Activated CD8-positive, alpha-beta T cell treated with anti-CD3 and anti-CD28 coated beads, Interleukin-2, amount 10 ng/mL, durations not matched to agents 7 days and 5 days (primary cell): Measurements from ENCODE around the gene DTD1. TPM values are rescaled to one million over a fixed set of nuclear protein-coding genes. Genes with fewer than 3 reads are reported as not detected.

Source experiments
- ATAC-seq: fragments of 150-1000 bp; cut with Tn5 transposase; one replicate; pipeline ENCODE4 v1.10.0; 2021; ENCODE audit warnings: moderate library complexity
- CTCF ChIA-PET: fragments of 350-600 bp; sonication (Branson Sonifier 250); formaldehyde crosslinking; loops from one replicate; lab custom pipeline; 2021; ENCODE audit warnings: antibody characterized with exemption; lab: Charles Lee
- POLR2A ChIA-PET: fragments of 350-600 bp; sonication (Branson Sonifier 250); formaldehyde crosslinking; loops from one replicate; lab custom pipeline; 2021; ENCODE audit warnings: antibody characterized with exemption; lab: Charles Lee
- DNase-seq: peaks from one replicate; pipeline ENCODE4 v3.0.0-alpha.2; 2020
- H3K27ac Mint-ChIP-seq: one replicate; pipeline ENCODE4 v1.8.0; 2021; ENCODE audit warnings: mild to moderate bottlenecking, mixed read lengths
- H3K27me3 Mint-ChIP-seq: one replicate; pipeline ENCODE4 v1.8.0; 2021; ENCODE audit warnings: low read depth, mixed read lengths
- H3K36me3 Mint-ChIP-seq: one replicate; pipeline ENCODE4 v1.8.0; 2021; ENCODE audit warnings: low read depth, mixed read lengths
- H3K4me1 Mint-ChIP-seq: one replicate; pipeline ENCODE4 v1.8.0; 2021; ENCODE audit warnings: low read depth, mixed read lengths
- H3K4me3 Mint-ChIP-seq: one replicate; pipeline ENCODE4 v1.8.0; 2021; ENCODE audit warnings: mild to moderate bottlenecking, mixed read lengths
- H3K9me3 Mint-ChIP-seq: one replicate; pipeline ENCODE4 v1.8.0; 2022; ENCODE audit warnings: mixed read lengths; ENCODE audit not compliant: insufficient read depth
- total RNA-seq, 2 experiments: library from RNA; stranded (reverse); gene quantifications; one replicate each; pipeline ENCODE4 v1.2.3, GENCODE V29; 2021

DTD1 gene
- total RNA-seq, 2 experiments from 2014 or later: 25.9 to 28.5 TPM

GRCh38 chr20:18790787-18791186 is 202.9 kb downstream of the DTD1 start:
- H3K27ac Mint-ChIP-seq: no peak overlapping the region
- DNase-seq (no peak), ATAC-seq (no peak)
- peaks cover 9% of the 10 kb centered on the region for H3K27me3 Mint-ChIP-seq
- peaks cover 2% of the 10 kb centered on the region for H3K36me3 Mint-ChIP-seq
- ChIA-PET CTCF (interaction anchor here (0.6 kb wide), 1 partner anchor 22 kb away, joined by 3 read pairs; no protein-coding TSS in a partner anchor), POLR2A (no interaction called here)
- no peaks in the 10 kb centered on the region for H3K9me3 Mint-ChIP-seq
- H3K4me3 Mint-ChIP-seq: no peak overlapping the region
- H3K4me1 Mint-ChIP-seq: peaks cover 10% of the 10 kb centered on the region

- H3K27me3 Mint-ChIP-seq: peaks cover 7% of the 10 kb centered on the region
- CTCF ChIA-PET: interaction anchor here (2.0 kb wide), 1 partner anchor 162 kb away, joined by 6 read pairs; no protein-coding TSS in a partner anchor
- peak overlapping the region; percentile 94 for H3K4me3 Mint-ChIP-seq
- H3K36me3 Mint-ChIP-seq: peaks cover 2% of the 10 kb centered on the region
- POLR2A ChIA-PET: interaction anchor here (1.2 kb wide), 1 partner anchor 10 kb away, joined by 4 read pairs; no protein-coding TSS in a partner anchor
- peak; percentile 98 for ATAC-seq
- H3K9me3 Mint-ChIP-seq: no peaks in the 10 kb centered on the region
- peak overlapping the region; percentile 97 for H3K27ac Mint-ChIP-seq
- peaks cover 10% of the 10 kb centered on the region for H3K4me1 Mint-ChIP-seq
- peak; percentile 92 for DNase-seq
Measured at GRCh38 chr20:18793625-18794427, 206.0 kb downstream of the DTD1 start.

GRCh38 chr20:18794428-18794787 is 206.6 kb downstream of the DTD1 start:
- peaks cover 10% of the 10 kb centered on the region for H3K4me1 Mint-ChIP-seq
- ChIA-PET CTCF (interaction anchor here (2.0 kb wide), 1 partner anchor 162 kb away, joined by 6 read pairs; no protein-coding TSS in a partner anchor), POLR2A (interaction anchor here (1.2 kb wide), 1 partner anchor 9 kb away, joined by 4 read pairs; no protein-coding TSS in a partner anchor)
- DNase-seq (no peak), ATAC-seq (no peak)
- H3K36me3 Mint-ChIP-seq: peaks cover 2% of the 10 kb centered on the region
- H3K27ac Mint-ChIP-seq: peak overlapping the region; percentile 97
- peak overlapping the region; percentile 94 for H3K4me3 Mint-ChIP-seq
- H3K27me3 Mint-ChIP-seq: peaks cover 7% of the 10 kb centered on the region
- no peaks in the 10 kb centered on the region for H3K9me3 Mint-ChIP-seq

GRCh38 chr20:18795366-18795765 is 207.5 kb downstream of the DTD1 start:
- Mint-ChIP-seq H3K36me3 (peaks cover 2% of the 10 kb centered on the region), H3K9me3 (no peaks in the 10 kb centered on the region), H3K4me1 (peaks cover 10% of the 10 kb centered on the region), H3K27me3 (peaks cover 4% of the 10 kb centered on the region), H3K27ac (no peak overlapping the region), H3K4me3 (no peak overlapping the region)
- POLR2A ChIA-PET: no interaction called here
- DNase-seq (no peak), ATAC-seq (no peak)
- CTCF ChIA-PET: interaction anchor here (2.0 kb wide), 1 partner anchor 163 kb away, joined by 6 read pairs; no protein-coding TSS in a partner anchor

DNA sequence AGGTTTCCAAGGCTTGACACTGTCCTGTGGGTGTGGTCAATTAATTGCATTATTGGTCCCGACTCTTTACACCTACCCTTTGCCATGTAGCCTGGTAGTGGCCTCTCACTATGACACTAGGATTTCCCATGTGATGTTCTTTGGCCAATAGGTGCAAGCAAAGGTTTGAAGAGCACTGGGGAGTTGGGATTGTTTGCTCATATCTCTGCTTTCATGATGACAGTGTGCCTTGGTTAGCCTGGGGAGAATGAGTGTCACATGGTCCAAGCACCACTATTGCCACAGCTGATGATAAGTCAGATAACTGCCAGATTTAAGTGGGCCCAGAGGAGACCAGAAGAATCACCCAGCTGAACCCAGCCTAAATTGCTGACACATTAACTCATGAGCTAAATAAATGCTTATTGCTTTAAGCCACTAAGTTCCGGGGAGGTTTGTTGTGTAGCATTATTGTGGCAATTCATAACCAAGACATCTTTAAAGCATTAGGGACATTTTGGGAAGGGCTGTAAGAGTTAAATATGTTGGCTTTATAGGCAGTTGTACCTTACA is 208.5 kb downstream of the DTD1 start:
- ChIA-PET CTCF (no interaction called here), POLR2A (no interaction called here)
- peaks cover 10% of the 10 kb centered on the region for H3K4me1 Mint-ChIP-seq
- peaks cover 2% of the 10 kb centered on the region for H3K36me3 Mint-ChIP-seq
- DNase-seq: no peak
- ATAC-seq: no peak
- no peak overlapping the region for H3K27ac Mint-ChIP-seq
- no peaks in the 10 kb centered on the region for H3K27me3 Mint-ChIP-seq
- H3K9me3 Mint-ChIP-seq: no peaks in the 10 kb centered on the region
- H3K4me3 Mint-ChIP-seq: no peak overlapping the region

DNA sequence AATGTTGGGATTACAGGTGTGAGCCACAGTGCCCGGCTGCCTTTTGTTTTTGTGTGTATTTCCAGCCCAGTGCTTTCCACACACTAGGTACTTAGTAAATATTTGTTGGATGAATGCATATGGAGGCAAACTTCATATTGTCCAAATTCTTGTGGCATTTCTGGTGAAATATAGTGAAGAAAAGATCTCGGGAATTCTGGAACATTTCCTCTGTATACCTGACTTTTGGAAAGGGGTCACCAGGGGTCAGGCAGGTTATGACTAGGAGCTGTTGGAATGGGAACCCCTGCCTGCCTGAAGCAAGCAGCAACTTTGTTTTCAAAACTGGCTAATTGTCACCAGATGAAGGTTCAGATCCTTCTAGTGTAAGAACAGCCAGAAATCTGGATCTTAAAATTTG is 213.7 kb downstream of the DTD1 start:
- Mint-ChIP-seq H3K27ac (no peak overlapping the region), H3K4me1 (peaks cover 3% of the 10 kb centered on the region), H3K9me3 (no peaks in the 10 kb centered on the region), H3K27me3 (no peaks in the 10 kb centered on the region), H3K36me3 (no peaks in the 10 kb centered on the region), H3K4me3 (no peak overlapping the region)
- POLR2A ChIA-PET: no interaction called here
- CTCF ChIA-PET: no interaction called here
- DNase-seq: no peak
- ATAC-seq: no peak

DNA sequence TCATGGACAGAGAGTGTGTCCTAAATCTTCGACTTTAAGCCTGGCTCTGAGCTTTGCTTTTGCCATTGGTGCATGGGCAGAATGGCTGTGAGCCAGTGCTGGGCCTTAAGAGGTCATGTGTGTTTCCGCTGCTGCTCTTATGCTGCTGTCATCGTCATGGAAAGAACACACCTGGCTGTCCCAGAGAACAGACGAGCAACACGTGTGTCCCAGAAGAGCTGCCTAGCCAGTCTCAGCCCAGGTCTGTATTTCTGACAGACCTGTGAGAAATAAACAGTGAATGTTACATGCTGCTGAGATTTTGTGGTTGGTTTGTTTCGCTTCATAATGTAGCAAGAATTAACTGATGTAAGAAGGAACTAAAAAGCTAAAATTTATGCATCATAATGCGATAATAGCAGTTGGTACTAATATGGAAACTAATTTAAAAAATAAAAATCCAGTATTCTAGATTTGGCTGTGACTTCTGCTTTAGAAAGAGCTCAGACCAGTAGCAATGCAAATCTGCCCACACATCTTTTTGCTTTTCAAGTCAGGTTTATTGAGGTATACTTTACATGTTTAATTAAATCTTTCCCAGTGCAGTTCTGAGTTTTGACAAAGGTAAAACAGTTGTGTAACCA is 214.3 kb downstream of the DTD1 start:
- Mint-ChIP-seq H3K27ac (no peak overlapping the region), H3K9me3 (no peaks in the 10 kb centered on the region), H3K4me1 (peaks cover 3% of the 10 kb centered on the region), H3K27me3 (no peaks in the 10 kb centered on the region), H3K4me3 (no peak overlapping the region), H3K36me3 (no peaks in the 10 kb centered on the region)
- DNase-seq (no peak), ATAC-seq (no peak)
- CTCF ChIA-PET: no interaction called here
- POLR2A ChIA-PET: no interaction called here

- CTCF ChIA-PET: no interaction called here
- no peaks in the 10 kb centered on the region for H3K27me3 Mint-ChIP-seq
- no peak overlapping the region for H3K4me3 Mint-ChIP-seq
- no peaks in the 10 kb centered on the region for H3K36me3 Mint-ChIP-seq
- H3K4me1 Mint-ChIP-seq: peaks cover 3% of the 10 kb centered on the region
- H3K9me3 Mint-ChIP-seq: no peaks in the 10 kb centered on the region
- DNase-seq (no peak), ATAC-seq (no peak)
- no peak overlapping the region for H3K27ac Mint-ChIP-seq
- POLR2A ChIA-PET: no interaction called here
Measured at GRCh38 chr20:18805881-18806280, 218.0 kb downstream of the DTD1 start.

GRCh38 chr20:18808712-18809111 is 220.9 kb downstream of the DTD1 start:
- DNase-seq (no peak), ATAC-seq (no peak)
- ChIA-PET CTCF (no interaction called here), POLR2A (no interaction called here)
- Mint-ChIP-seq H3K4me3 (no peak overlapping the region), H3K27ac (no peak overlapping the region), H3K9me3 (no peaks in the 10 kb centered on the region), H3K4me1 (peaks cover 3% of the 10 kb centered on the region), H3K36me3 (no peaks in the 10 kb centered on the region), H3K27me3 (no peaks in the 10 kb centered on the region)

- CTCF ChIA-PET: no interaction called here
- Mint-ChIP-seq H3K27me3 (no peaks in the 10 kb centered on the region), H3K4me3 (no peak overlapping the region), H3K36me3 (no peaks in the 10 kb centered on the region), H3K27ac (no peak overlapping the region), H3K4me1 (no peaks in the 10 kb centered on the region), H3K9me3 (no peaks in the 10 kb centered on the region)
- ATAC-seq (no peak), DNase-seq (no peak)
- POLR2A ChIA-PET: no interaction called here
Measured at GRCh38 chr20:18811186-18811585, 223.3 kb downstream of the DTD1 start.

GRCh38 chr20:18811904-18812303 is 224.1 kb downstream of the DTD1 start:
- Mint-ChIP-seq H3K36me3 (no peaks in the 10 kb centered on the region), H3K4me3 (no peak overlapping the region), H3K9me3 (no peaks in the 10 kb centered on the region), H3K4me1 (no peaks in the 10 kb centered on the region), H3K27me3 (no peaks in the 10 kb centered on the region), H3K27ac (no peak overlapping the region)
- ChIA-PET CTCF (no interaction called here), POLR2A (no interaction called here)
- DNase-seq (no peak), ATAC-seq (no peak)

- no peaks in the 10 kb centered on the region for H3K4me1 Mint-ChIP-seq
- DNase-seq (no peak), ATAC-seq (no peak)
- H3K27me3 Mint-ChIP-seq: no peaks in the 10 kb centered on the region
- no peak within 1 kb of the TSS for H3K4me3 Mint-ChIP-seq
- ChIA-PET POLR2A (no interaction called here), CTCF (no interaction called here)
- no peak within 1 kb of the TSS for H3K27ac Mint-ChIP-seq
- no peaks in the 10 kb centered on the region for H3K9me3 Mint-ChIP-seq
- no peaks in the 10 kb centered on the region for H3K36me3 Mint-ChIP-seq
Measured at GRCh38 chr20:18813483-18813882, 225.6 kb downstream of the DTD1 start, which contains the start of gene SCP2D1. TSS of gene SCP2D1 (plus strand) at chr20:18813783. CDS start at chr20:18813816, 33 bp downstream.
